GM12801 (cell line): ENCODE data around the gene TSC1.

Experiments used
- CTCF ChIP-seq: IDR thresholded peaks from one replicate; pipeline ENCODE4 v1.5.1; 2011; ENCODE audit warnings: control low read depth; ENCODE audit not compliant: insufficient read length; ENCODE audit errors: extremely low read depth

The TSC1 gene

GRCh38 chr9:132908635-132909034 lies 35.8 kb downstream of the TSC1 start:
- no peak for TF ChIP-seq CTCF

DNA sequence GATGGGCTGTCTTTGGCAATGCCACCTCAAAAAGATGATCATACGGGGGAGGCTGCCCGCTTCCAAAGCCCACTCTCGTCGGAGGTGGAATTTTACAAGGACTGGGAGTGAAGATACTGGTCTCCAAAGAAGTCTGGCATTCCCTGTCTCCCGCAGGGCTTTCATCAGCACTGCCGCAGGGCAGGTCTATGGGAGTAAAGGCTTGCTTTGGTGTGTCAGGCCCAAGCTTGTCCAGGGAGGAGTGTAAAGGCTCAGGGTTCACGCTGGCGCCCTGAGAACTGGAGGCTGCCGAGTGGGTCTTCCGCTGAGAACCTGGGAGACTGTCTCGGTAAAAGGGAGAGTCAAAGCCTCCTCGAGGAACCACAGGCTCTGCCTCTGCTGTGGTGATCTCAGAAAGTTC lies 38.7 kb downstream of the TSC1 start:
- no peak for TF ChIP-seq CTCF

GRCh38 chr9:132903574-132904492 lies 40.6 kb downstream of the TSC1 start:
- no peak for TF ChIP-seq CTCF

DNA sequence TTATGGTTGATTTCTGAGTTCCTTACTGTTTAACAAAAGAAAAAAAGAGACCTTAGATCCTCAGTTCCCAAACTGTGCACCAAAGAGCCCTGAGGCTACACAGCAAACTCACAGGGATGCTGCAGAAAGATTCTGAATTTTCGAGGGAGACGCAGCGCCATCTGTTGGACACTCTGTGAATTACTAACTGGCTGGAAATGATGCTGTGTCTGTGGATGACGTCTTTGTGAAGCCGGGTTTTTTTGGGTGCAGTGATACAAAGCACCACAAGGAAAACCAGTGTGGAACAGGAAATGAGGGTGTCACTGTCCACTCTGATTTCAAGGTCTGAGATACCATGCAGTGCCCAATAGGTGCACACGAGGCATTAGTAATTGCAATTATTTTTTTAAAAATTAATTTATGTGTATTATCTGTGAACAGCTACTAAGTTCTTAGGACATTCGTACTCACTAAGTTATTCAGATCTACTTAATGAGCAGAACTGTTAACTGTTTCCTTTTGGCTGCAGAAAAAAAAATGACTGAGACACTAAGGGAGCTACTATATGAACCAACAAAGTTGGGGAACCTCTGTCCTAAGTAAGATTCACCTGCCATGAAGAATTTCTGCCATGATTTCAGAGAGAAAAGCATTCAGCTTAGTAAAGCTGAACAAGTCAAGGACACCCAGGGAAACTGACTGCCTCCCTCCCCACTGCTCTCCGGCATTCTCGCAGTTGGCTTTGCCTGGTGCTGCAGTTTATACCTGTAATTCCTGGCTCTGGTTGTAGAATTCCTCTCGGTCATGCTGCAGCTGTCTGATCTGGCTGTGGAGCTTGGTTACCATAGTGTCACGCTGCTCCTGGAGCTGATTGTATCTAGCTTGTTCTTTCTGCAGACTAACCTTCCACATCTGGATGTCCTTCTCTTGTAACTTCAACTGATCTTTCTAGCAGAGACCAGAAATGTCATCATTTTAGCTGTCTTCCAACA lies 42.3 kb downstream of the TSC1 start:
- TF ChIP-seq CTCF, result peak; percentile 54

- TF ChIP-seq CTCF, result no peak
Measured at GRCh38 chr9:132898051-132898450, 46.4 kb downstream of the TSC1 start.

DNA sequence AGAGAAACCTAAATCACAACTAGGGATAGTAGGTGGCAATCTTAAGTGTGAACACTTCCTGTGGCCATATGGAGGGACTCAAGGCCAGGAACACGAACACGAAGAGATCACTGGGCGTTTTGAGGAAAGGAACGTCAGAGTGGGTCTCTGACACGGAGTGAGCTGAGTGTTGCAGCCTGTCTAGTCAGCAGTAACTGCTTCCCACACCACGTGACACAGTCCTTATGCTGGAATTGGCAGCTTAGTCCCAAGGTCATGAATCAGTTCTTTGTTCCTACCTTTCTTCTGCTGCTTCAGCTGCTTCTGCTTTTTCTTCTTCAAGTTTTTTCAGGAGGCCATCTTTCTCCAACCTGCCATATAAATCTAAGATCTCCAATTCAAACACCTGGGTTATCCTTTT lies 47.5 kb downstream of the TSC1 start:
- TF ChIP-seq CTCF, result no peak

GRCh38 chr9:132896264-132896663 lies 48.2 kb downstream of the TSC1 start:
- TF ChIP-seq CTCF, result no peak
